ENCODE results near the gene TRPV6. TPM values are rescaled to one million over a fixed set of nuclear protein-coding genes. Genes with fewer than 3 reads are reported as not detected.

The TRPV6 gene
- total and polyA plus RNA-seq, 2 donors from 2014 or later = 4.4 to 5.5 TPM

DNA sequence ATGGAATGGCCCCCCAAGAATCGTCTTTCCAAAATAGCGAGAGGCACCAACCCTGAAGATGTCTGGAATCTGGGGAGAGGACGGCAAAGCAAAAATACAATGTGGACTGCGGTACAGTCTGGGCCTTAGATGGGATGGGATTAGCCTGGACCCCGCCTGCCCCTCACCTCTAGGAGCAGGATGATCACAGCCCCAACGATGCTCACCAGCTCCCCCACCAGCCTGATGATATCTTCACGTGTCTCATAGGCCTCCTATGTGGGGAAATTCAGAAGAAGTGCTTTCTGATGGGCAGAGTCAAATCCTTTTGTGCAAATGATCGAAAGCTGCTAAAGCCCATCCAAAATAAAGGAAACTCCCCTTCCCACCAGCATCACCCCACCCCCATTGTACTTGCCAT lies 29.8 kb upstream of the TRPV6 start:
- no peak overlapping the region for H3K9ac ChIP-seq (ENCODE audit: low read length in 3 of 3)
- intact Hi-C loops (cut with DNase I) = no loop called here
- FAIRE-seq (no peak), DNase-seq (no peak)
- peaks cover 0 to 2% (median 0%) of the 10 kb centered on the region in 3 donors for H3K4me1 ChIP-seq (ENCODE audit: control insufficient read depth in 2 of 3, insufficient read depth in 2 of 3, low read depth in 1 of 3, low read length in 3 of 3)
- H3K4me3 ChIP-seq (ENCODE audit: low read length in 3 of 3) = no peak overlapping the region
- no peaks in the 10 kb centered on the region for H3K9me3 ChIP-seq (ENCODE audit: control insufficient read depth in 2 of 3, insufficient read depth in 1 of 3, low read length in 3 of 3)
- no peak overlapping the region for H3K27ac ChIP-seq (ENCODE audit: low read depth in 2 of 2, low read length in 2 of 2)
- TF ChIP-seq CTCF (IDR thresholded peaks at IDR 0.05; ENCODE audit: borderline replicate concordance, extremely low read depth, insufficient read depth) = no peak
- no peaks in the 10 kb centered on the region for H3K27me3 ChIP-seq (ENCODE audit: control insufficient read depth, insufficient read depth, low read length)
- no peaks in the 10 kb centered on the region for H3K36me3 ChIP-seq (ENCODE audit: control insufficient read depth in 2 of 3, insufficient read depth in 3 of 3, low read length in 3 of 3)

DNA sequence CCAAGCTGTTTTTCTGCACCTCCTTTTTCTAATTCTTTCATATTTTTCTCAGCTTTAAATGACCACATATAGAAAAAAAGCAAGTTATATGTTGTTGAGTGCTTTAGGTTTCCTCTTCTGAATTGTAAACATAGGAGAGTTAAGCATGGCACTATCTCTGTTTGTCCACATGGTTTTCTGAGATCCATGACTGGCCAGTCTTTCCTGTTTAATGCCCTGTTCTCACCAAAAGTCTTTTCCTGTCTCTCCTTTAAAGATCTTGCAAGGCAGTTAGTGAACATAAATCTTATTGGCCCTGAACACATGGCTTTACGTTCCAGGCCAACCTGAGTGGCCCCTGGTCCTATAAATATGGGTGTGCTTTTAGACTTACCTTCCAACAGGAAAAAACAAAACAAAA lies 28.6 kb upstream of the TRPV6 start:
- no peaks in the 10 kb centered on the region for H3K36me3 ChIP-seq (ENCODE audit: control insufficient read depth in 2 of 3, insufficient read depth in 3 of 3, low read length in 3 of 3)
- DNase-seq (no peak), FAIRE-seq (no peak)
- H3K9ac ChIP-seq (ENCODE audit: low read length in 3 of 3) = no peak overlapping the region
- TF ChIP-seq CTCF (IDR thresholded peaks at IDR 0.05; ENCODE audit: borderline replicate concordance, extremely low read depth, insufficient read depth) = no peak
- no peak overlapping the region for H3K4me3 ChIP-seq (ENCODE audit: low read length in 3 of 3)
- no peaks in the 10 kb centered on the region for H3K9me3 ChIP-seq (ENCODE audit: control insufficient read depth in 2 of 3, insufficient read depth in 1 of 3, low read length in 3 of 3)
- H3K4me1 ChIP-seq (ENCODE audit: control insufficient read depth in 2 of 3, insufficient read depth in 2 of 3, low read depth in 1 of 3, low read length in 3 of 3) = peaks cover 0 to 2% (median 0%) of the 10 kb centered on the region in 3 donors
- no peak overlapping the region for H3K27ac ChIP-seq (ENCODE audit: low read depth in 2 of 2, low read length in 2 of 2)
- intact Hi-C loops (cut with DNase I) = no loop called here
- no peaks in the 10 kb centered on the region for H3K27me3 ChIP-seq (ENCODE audit: control insufficient read depth, insufficient read depth, low read length)

DNA sequence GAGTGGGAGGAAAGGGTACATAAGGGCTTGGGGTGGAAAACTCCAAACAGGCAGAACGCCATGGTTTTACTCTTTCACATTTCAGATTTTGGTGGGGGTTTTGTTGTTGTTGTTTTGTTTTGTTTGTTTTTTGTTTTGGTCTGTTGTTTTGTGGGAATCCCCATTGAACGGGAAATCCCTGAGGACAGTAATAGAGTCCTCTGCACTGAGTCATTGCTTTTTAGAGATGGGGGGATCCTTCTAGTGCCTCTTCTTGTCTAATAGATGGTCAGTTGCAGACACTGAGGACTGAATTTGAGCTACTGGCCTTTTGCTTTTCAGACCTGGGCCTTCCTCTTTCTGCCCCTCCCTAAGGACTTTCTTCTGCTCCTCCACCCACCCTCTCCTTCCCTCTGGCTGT lies 28.0 kb upstream of the TRPV6 start:
- Histone ChIP-seq H3K27me3 (ENCODE audit: control insufficient read depth, insufficient read depth, low read length) (no peaks in the 10 kb centered on the region), H3K9ac (ENCODE audit: low read length in 3 of 3) (no peak overlapping the region), H3K36me3 (ENCODE audit: control insufficient read depth in 2 of 3, insufficient read depth in 3 of 3, low read length in 3 of 3) (no peaks in the 10 kb centered on the region), H3K4me3 (ENCODE audit: low read length in 3 of 3) (no peak overlapping the region), H3K27ac (ENCODE audit: low read depth in 2 of 2, low read length in 2 of 2) (no peak overlapping the region), H3K9me3 (ENCODE audit: control insufficient read depth in 2 of 3, insufficient read depth in 1 of 3, low read length in 3 of 3) (no peaks in the 10 kb centered on the region), H3K4me1 (ENCODE audit: control insufficient read depth in 2 of 3, insufficient read depth in 2 of 3, low read depth in 1 of 3, low read length in 3 of 3) (peaks cover 0 to 2% (median 0%) of the 10 kb centered on the region in 3 donors)
- no peak for FAIRE-seq
- no peak for DNase-seq
- no peak for TF ChIP-seq CTCF (IDR thresholded peaks at IDR 0.05; ENCODE audit: borderline replicate concordance, extremely low read depth, insufficient read depth)
- intact Hi-C loops (cut with DNase I) = no loop called here

GRCh38 chr7:142913051-142913450 lies 27.5 kb upstream of the TRPV6 start:
- Histone ChIP-seq H3K4me3 (ENCODE audit: low read length in 3 of 3) (no peak overlapping the region), H3K9me3 (ENCODE audit: control insufficient read depth in 2 of 3, insufficient read depth in 1 of 3, low read length in 3 of 3) (no peaks in the 10 kb centered on the region), H3K4me1 (ENCODE audit: control insufficient read depth in 2 of 3, insufficient read depth in 2 of 3, low read depth in 1 of 3, low read length in 3 of 3) (peaks cover 0 to 2% (median 0%) of the 10 kb centered on the region in 3 donors), H3K27me3 (ENCODE audit: control insufficient read depth, insufficient read depth, low read length) (no peaks in the 10 kb centered on the region), H3K9ac (ENCODE audit: low read length in 3 of 3) (no peak overlapping the region), H3K36me3 (ENCODE audit: control insufficient read depth in 2 of 3, insufficient read depth in 3 of 3, low read length in 3 of 3) (no peaks in the 10 kb centered on the region), H3K27ac (ENCODE audit: low read depth in 2 of 2, low read length in 2 of 2) (no peak overlapping the region)
- DNase-seq (no peak), FAIRE-seq (no peak)
- no peak for TF ChIP-seq CTCF (IDR thresholded peaks at IDR 0.05; ENCODE audit: borderline replicate concordance, extremely low read depth, insufficient read depth)
- intact Hi-C loops (cut with DNase I) = no loop called here
